CD4-positive, alpha-beta T cell treated with Interleukin-10 for 1 hour (primary cell): Measurements from ENCODE around the gene PNLIP.

Experiments
- DNase-seq: peaks from one replicate; pipeline ENCODE4 v3.0.0-alpha.2; 2020

The PNLIP gene

DNA sequence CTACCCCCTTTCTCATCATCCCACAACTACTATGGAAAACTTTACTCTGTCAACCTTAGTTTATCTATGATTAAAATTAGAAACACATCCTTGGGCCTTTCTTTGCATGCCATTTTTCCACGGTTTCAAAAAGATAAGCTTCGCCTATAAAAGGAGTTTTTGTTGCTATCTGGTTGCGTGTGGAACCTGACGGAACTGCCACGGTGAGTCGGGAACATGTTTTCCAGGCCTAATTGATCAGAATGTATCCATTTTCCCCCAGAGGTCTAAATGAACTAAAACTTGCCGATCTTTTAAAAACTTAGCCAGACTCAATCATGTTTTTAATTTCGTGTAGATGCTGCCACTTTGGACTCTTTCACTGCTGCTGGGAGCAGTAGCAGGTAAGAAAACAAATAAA is at the start of gene PNLIP:
TSS of gene PNLIP (plus strand) at position 176 of the 400 bp plus-strand sequence. CDS start at position 338, 162 bp downstream.
- no peak for DNase-seq

DNA sequence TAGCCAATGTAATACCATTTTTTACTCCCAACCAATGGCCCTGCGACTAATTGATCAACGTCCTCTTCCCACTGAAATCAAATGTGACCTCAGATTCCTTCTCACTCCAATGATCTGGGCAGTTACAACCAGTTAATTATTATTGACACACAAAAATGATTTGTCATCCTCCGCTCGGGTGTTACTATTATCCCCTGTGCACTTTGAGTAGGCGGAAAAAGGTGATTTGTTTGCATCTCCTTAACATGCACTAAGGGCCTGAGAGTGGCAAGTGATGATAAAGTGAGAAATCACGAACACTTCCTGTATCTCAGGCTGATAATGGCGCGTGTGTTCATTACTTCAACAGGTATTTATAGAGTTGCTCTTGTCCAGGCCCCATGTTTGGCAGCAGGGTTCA is 40.9 kb upstream of the PNLIP start:
- DNase-seq, result no peak

- no peak for DNase-seq
Observed at GRCh38 chr10:116510565-116510964, 35.2 kb upstream of the PNLIP start.

GRCh38 chr10:116511365-116511764 is 34.4 kb upstream of the PNLIP start:
- DNase-seq, result no peak

DNA sequence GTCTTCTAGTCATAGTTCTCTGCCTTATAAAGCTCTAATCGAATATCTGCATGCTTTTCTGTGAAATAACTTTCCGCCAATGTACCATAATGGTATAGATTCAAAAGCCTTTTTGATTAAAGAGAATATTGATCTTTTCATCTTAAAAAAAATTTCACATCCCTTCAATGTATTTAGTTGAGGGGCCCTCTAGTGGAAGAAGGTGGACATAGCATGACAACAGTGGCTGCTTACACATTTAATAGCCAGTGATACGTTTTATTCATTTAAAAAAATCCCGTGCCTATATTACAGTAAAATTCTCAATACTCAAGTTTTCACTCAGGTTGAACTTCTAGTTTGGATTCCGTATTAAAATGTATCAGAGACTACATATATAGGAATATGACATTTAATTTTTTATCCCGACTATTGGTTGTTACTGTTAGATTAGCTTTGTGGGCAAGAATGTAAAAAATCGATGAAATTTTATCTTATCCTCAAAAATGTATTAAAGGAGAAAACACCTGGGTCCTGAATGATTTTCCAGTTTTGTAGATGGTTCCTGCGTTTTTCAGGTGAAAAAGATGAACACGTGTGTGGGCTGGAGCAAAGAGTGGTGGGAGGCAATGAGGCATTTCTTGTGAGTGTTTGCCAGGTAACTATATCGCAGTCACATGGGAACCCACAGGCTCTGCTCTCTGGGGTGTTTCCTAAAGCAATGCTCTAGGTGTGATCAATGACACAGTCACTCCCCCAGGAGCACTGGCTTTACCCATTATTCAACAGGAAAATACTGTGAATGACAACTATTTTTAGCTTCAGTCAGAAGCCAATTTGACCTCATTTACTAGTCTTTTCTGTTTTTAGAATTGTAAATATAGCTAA is 24.1 kb upstream of the PNLIP start:
- peak; percentile 11 for DNase-seq

- DNase-seq, result no peak
Observed at GRCh38 chr10:116522803-116523381, 22.8 kb upstream of the PNLIP start.

GRCh38 chr10:116524736-116525135 is 21.0 kb upstream of the PNLIP start:
- no peak for DNase-seq

DNA sequence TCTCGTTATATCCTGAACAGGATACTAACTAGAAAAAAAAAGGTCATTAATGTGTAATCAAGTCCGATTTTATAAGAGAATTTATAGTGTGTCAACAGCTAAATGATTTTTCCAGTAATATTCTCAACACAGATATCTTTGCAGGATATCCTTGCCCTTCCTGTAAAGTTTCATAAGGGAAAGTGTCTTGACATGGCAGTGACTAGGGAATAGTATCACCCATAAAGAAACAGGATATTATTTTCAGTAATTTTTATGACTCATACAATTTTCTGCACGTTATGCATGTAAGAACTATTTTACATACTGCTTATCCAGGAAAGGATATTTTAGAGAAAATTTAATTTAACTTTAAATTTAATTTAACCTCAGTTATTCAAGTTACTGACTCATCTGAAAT is 19.5 kb upstream of the PNLIP start:
- no peak for DNase-seq

GRCh38 chr10:116536810-116537209 is 8.9 kb upstream of the PNLIP start:
- DNase-seq, result no peak

GRCh38 chr10:116538456-116538855 is 7.3 kb upstream of the PNLIP start:
- no peak for DNase-seq

GRCh38 chr10:116538992-116539391 is 6.7 kb upstream of the PNLIP start:
- DNase-seq, result no peak

DNA sequence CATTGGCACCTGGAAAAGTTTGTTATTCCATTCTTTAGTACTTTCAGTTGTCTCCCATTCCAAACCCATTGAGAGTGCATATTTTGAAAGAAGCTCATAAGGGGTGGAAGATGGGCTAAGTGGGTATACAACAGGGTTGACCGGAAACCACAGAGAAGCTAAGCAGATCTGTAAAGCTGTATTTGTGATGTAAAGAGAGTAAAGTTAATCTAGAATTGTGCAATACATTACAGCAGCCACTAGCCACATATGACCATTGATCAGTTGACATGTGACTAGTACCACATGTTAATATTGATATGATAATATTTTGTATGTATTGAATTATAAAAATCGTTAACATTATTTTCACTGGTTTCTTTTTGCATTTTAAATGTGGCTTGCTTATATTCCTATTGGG is 4.9 kb upstream of the PNLIP start:
- DNase-seq, result no peak

DNA sequence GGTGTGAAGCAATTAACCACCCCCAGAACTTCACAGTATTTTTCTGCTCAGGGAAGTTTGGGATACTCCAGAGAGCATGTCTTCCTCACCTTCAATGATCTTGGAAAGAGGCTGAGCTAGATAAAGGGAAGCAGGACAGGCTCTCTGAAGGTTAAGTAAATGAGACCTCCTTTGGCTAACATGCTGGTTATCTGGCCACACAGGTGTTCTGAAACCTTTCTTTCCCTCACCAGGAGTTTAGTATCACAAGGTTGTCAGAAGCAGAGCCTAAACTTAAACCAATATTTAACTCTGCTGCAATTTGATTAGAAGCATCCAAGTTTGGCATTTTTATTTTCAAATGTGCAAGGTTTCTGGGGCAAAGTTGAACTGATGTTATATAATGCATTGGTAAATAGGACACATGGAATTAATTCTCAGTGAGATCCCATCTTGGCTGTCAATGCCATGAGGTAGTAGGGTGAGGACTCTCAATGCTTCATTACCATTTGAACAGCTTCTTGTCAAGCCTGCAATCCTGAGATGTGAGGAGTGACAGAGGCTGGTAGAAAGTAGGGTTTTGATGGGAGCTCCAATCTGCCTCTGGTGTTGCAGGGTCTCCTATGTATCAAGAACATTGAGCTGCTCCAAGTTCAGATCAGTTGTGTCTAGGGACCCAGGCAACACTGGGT is 3.6 kb upstream of the PNLIP start:
- no peak for DNase-seq

GRCh38 chr10:116545122-116545521 is 609 bp upstream of the PNLIP start:
- no peak for DNase-seq

DNA sequence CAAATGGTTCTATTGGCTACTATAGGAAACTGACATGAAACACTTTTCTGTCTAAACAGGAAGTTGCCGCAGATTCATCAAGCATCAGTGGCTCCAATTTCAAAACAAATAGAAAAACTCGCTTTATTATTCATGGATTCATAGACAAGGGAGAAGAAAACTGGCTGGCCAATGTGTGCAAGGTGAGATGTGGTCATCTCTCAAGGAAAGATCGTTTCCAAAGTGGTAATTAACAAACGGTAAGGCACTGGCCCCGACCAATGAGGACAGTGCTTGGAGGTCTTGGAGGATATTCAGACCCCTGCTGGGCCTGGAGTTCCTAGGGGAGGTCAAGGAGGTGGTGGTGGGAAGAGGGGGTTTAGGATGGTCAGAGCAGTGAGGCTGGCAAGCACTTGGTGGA is 2.6 kb downstream of the PNLIP start:
- DNase-seq, result no peak

DNA sequence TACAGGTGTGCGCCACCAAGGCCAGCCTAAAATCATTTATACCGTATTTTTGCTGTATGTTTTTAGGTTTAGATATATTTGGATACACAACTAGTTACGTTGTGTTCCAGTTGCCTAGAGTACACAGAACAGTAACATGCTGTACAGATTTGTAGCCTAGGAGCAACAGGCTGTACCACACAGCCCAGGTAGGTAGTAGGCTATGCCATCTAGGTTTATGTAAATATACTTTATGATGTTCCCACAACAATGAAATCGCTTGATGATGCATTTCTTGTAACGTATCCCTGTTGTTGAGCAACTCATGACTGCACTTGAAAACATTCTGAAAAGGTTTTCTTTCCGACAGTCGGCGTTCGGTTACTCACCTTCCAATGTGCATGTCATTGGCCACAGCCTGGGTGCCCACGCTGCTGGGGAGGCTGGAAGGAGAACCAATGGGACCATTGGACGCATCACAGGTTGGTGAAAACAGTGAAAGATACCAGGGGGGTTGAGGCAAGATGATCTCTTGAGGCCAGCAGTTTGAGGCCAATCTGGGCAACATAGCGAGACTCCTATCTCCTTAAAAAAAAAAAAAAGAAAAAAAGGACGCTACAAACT is 7.7 kb downstream of the PNLIP start:
- no peak for DNase-seq

DNA sequence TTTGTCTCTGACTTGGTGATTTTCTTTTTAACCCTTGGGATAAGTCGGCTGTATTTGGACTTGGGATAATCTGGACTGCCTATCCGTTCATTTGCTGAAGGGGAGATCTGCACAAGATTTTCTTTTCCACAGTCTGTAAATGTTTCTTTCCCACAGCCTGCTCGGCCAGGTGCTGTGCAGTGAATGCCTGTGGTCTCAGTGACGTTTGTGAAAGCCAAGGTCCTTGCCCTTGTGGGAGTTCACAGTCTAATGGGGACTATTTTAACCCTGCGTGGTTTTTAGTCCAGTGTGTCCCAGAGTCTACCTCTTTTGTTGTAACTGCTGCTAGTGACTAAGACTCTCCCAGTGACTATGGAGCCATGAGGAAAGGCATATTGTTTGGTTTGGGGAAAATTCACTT is 8.9 kb downstream of the PNLIP start:
- no peak for DNase-seq

DNA sequence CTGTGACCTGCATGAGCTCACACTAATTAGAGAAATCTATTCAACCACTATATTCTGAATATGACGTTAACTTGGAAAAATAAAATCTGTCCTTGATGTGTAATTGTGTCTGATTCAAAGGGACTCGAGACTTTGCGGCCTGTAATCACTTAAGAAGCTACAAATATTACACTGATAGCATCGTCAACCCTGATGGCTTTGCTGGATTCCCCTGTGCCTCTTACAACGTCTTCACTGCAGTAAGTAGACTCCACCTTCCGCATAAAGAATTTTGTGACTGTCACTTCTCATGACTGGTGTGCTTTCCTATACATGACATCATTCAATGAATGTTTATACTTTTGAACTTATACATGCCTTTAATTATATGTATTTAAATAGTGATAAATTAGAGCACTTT is 10.1 kb downstream of the PNLIP start:
- DNase-seq, result no peak

DNA sequence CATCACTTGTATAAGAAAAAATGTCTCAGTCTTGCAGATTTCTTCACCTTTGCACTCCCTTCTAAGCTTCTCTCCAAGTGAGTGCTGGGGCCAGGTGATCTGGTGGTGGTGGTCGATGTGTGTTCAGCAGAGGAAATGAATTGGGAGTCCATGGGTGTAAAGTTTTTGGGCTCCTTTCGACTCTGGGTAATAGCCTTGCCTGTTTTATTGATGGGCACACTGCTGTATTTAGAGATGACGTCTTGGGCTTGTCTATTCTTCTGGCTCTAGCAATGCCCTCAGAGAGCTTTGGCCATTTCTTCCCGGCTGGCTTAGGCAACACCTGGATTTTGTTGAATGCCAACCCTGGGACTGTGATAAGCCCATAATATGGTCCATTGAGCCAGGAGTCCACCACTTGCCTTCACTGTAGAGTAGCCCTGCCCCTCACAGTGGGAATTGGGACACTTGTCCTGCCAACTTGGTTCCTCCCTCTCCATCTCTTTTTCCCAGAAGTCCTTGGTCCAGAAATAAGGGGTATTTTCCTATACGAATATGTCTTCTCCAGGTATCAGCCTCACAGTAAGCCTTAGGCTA is 11.7 kb downstream of the PNLIP start:
- DNase-seq, result no peak

DNA sequence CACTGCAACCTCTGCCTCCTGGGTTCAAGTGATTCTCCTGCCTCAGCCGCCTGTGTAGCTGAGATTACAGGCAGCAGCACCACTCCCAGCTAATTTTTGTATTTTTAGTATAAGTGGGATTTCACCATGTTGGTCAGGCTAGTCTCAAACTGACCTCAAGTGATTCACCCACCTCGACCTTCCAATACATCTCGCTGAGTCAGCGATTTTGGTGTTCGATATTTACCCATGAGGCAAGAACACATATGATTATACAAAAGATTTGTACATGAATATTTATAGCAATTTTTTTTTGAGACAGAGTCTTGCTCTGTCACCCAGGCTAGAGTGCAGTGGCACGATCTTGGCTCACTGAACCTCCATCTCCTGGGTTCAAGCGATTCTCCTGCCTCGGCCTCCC is 19.8 kb downstream of the PNLIP start:
- DNase-seq, result no peak

- no peak for DNase-seq
Observed at GRCh38 chr10:116566932-116567331, 21.2 kb downstream of the PNLIP start.

- DNase-seq, result no peak
Observed at GRCh38 chr10:116567335-116567734, 21.6 kb downstream of the PNLIP start.

DNA sequence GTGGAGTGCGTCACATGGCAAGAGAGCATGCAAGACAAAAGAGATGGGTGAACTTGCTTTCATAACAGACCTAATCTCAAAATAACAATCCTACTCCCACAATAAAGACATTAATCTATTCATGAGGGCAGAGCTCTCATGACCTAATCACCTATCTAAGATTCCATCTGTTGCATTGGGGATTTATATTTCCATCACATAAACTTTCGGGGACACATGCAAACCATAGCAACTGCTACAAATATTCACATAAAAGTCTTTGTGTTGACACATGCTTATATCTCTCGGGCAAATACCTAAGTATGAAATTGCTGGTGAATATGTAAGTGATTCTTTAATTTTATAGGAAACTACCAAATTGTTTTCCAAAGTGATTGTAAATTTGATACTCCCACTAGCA is 29.1 kb downstream of the PNLIP start:
- no peak for DNase-seq
